Measurements from ENCODE around the gene KLHDC8B.

DNA sequence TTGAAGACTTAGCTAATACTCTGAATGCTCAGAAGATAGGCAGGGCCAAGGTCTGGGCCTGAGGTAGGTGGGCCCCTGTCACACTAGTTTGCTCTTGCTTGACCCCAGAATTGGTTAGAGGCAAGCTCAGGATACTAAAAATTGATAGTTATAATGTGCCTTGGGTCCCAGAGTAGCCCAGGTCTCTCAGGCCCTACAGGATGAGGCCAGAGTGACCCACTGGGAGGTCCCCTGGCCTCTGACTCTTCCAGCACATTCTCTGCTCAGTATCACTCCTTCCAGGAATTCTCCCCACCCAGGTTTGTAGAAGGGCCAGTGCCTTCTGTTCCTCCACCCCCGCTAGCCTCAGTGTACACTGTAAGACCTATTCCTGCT is 667 bp upstream of the KLHDC8B start:
- TF ChIP-seq, protein P1, sequence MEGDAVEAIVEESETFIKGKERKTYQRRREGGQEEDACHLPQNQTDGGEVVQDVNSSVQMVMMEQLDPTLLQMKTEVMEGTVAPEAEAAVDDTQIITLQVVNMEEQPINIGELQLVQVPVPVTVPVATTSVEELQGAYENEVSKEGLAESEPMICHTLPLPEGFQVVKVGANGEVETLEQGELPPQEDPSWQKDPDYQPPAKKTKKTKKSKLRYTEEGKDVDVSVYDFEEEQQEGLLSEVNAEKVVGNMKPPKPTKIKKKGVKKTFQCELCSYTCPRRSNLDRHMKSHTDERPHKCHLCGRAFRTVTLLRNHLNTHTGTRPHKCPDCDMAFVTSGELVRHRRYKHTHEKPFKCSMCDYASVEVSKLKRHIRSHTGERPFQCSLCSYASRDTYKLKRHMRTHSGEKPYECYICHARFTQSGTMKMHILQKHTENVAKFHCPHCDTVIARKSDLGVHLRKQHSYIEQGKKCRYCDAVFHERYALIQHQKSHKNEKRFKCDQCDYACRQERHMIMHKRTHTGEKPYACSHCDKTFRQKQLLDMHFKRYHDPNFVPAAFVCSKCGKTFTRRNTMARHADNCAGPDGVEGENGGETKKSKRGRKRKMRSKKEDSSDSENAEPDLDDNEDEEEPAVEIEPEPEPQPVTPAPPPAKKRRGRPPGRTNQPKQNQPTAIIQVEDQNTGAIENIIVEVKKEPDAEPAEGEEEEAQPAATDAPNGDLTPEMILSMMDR (IDR thresholded peaks at IDR 0.05; ENCODE audit: insufficient read depth, low read length): no peak
- TF ChIP-seq POLR2AphosphoS5 (IDR thresholded peaks at IDR 0.05; ENCODE audit: low read depth) (no peak), GABPA (IDR thresholded peaks at IDR 0.05; ENCODE audit: low read depth) (no peak), SPI1 (IDR thresholded peaks at IDR 0.05; ENCODE audit: borderline replicate concordance, low read depth) (no peak)
- TF ChIP-seq, protein P2, sequence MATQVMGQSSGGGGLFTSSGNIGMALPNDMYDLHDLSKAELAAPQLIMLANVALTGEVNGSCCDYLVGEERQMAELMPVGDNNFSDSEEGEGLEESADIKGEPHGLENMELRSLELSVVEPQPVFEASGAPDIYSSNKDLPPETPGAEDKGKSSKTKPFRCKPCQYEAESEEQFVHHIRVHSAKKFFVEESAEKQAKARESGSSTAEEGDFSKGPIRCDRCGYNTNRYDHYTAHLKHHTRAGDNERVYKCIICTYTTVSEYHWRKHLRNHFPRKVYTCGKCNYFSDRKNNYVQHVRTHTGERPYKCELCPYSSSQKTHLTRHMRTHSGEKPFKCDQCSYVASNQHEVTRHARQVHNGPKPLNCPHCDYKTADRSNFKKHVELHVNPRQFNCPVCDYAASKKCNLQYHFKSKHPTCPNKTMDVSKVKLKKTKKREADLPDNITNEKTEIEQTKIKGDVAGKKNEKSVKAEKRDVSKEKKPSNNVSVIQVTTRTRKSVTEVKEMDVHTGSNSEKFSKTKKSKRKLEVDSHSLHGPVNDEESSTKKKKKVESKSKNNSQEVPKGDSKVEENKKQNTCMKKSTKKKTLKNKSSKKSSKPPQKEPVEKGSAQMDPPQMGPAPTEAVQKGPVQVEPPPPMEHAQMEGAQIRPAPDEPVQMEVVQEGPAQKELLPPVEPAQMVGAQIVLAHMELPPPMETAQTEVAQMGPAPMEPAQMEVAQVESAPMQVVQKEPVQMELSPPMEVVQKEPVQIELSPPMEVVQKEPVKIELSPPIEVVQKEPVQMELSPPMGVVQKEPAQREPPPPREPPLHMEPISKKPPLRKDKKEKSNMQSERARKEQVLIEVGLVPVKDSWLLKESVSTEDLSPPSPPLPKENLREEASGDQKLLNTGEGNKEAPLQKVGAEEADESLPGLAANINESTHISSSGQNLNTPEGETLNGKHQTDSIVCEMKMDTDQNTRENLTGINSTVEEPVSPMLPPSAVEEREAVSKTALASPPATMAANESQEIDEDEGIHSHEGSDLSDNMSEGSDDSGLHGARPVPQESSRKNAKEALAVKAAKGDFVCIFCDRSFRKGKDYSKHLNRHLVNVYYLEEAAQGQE (IDR thresholded peaks at IDR 0.05; ENCODE audit: insufficient replicate concordance, low read depth): no peak
